ENCODE measurements around the gene TFB2M. TPM values are rescaled to one million over a fixed set of nuclear protein-coding genes. Genes with fewer than 3 reads are reported as not detected.

The TFB2M gene
- total and polyA plus RNA-seq, 2 of the 13 experiments (the other 11 are each of a cell fraction or from before 2014, with no cell fraction given): 15.7 to 31.4 TPM

DNA sequence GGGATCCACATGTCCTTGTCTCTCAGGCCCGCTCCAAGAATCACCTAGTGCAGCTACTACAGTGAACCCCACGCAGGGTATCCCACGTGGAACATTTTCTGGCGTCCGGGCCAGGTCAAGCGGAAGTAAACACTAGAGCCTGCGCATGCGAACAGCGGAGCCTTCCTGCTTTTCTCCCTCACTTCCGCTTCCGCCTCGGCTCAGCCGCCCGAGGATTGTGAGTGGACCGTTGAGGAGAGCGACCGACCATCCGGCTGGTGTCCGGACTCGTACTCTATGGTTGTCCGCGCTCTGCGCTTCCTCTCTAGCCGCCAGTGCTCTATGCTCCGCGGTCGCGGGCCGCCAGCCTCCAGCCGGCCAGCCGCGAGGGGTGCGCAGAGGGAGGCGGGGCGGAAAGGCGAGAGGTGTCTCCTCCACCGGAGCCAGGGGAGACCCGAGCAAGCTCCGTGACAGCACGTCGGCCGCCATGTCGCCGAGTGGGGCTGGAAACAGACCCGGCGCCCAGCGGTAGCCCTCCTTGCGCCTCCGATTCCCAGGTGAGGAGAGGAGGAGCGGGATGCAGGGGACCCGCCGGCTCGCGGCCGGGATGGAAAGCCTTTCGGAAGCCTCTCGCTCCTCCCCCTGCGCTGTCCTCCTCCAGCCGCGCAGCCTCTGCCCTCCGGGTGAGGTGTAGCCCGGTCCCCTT is at the start of gene TFB2M, which contains the start of gene CNST (continued):
- 0 out of 2 replicates have a peak, but pooled peaks have one; percentile 36 for TF ChIP-seq TOE1 (CRISPR knock-in tag; IDR thresholded peaks at IDR 0.05)
- peak; percentile 71 for TF ChIP-seq CREB1 (IDR thresholded peaks at IDR 0.05)
- peak; percentile 92 for TF ChIP-seq CREB1 (CRISPR knock-in tag; IDR thresholded peaks at IDR 0.05)
- TF ChIP-seq HNRNPUL1 (IDR thresholded peaks at IDR 0.05; ENCODE audit: low read depth, low read length): no peak
- no peak for TF ChIP-seq ZNF224 (CRISPR knock-in tag; IDR thresholded peaks at IDR 0.05)
- no peak for TF ChIP-seq TBP (CRISPR knock-in tag; IDR thresholded peaks at IDR 0.05)
- TF ChIP-seq, protein P1, sequence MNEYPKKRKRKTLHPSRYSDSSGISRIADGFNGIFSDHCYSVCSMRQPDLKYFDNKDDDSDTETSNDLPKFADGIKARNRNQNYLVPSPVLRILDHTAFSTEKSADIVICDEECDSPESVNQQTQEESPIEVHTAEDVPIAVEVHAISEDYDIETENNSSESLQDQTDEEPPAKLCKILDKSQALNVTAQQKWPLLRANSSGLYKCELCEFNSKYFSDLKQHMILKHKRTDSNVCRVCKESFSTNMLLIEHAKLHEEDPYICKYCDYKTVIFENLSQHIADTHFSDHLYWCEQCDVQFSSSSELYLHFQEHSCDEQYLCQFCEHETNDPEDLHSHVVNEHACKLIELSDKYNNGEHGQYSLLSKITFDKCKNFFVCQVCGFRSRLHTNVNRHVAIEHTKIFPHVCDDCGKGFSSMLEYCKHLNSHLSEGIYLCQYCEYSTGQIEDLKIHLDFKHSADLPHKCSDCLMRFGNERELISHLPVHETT (CRISPR knock-in tag; conservative IDR thresholded peaks at IDR 0.05): peak; percentile 91
- no peak for TF ChIP-seq ZNF790 (CRISPR knock-in tag; IDR thresholded peaks at IDR 0.05; ENCODE audit: borderline replicate concordance)
- TF ChIP-seq, protein P2, sequence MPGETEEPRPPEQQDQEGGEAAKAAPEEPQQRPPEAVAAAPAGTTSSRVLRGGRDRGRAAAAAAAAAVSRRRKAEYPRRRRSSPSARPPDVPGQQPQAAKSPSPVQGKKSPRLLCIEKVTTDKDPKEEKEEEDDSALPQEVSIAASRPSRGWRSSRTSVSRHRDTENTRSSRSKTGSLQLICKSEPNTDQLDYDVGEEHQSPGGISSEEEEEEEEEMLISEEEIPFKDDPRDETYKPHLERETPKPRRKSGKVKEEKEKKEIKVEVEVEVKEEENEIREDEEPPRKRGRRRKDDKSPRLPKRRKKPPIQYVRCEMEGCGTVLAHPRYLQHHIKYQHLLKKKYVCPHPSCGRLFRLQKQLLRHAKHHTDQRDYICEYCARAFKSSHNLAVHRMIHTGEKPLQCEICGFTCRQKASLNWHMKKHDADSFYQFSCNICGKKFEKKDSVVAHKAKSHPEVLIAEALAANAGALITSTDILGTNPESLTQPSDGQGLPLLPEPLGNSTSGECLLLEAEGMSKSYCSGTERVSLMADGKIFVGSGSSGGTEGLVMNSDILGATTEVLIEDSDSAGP (CRISPR knock-in tag; IDR thresholded peaks at IDR 0.05; ENCODE audit: borderline replicate concordance): peak; percentile 93; the same call in 1 of the 2 replicates
- no peak; the same call in 1 of the 2 replicates for TF ChIP-seq ZNF124 (CRISPR knock-in tag; IDR thresholded peaks at IDR 0.05)
- TF ChIP-seq ZNF782 (CRISPR knock-in tag; IDR thresholded peaks at IDR 0.05; ENCODE audit: borderline replicate concordance): no peak
- TF ChIP-seq ZNF570 (CRISPR knock-in tag; IDR thresholded peaks at IDR 0.05; ENCODE audit: borderline replicate concordance): no peak
- peak; percentile 93 for TF ChIP-seq NFYB (CRISPR knock-in tag; IDR thresholded peaks at IDR 0.05)
- TF ChIP-seq JARID2 (CRISPR knock-in tag; IDR thresholded peaks at IDR 0.05; ENCODE audit: insufficient replicate concordance): peak; percentile 72
- no peak for TF ChIP-seq FIP1L1 (IDR thresholded peaks at IDR 0.05; ENCODE audit: borderline replicate concordance, insufficient read depth, low read depth, low read length)
- TF ChIP-seq, protein P3, sequence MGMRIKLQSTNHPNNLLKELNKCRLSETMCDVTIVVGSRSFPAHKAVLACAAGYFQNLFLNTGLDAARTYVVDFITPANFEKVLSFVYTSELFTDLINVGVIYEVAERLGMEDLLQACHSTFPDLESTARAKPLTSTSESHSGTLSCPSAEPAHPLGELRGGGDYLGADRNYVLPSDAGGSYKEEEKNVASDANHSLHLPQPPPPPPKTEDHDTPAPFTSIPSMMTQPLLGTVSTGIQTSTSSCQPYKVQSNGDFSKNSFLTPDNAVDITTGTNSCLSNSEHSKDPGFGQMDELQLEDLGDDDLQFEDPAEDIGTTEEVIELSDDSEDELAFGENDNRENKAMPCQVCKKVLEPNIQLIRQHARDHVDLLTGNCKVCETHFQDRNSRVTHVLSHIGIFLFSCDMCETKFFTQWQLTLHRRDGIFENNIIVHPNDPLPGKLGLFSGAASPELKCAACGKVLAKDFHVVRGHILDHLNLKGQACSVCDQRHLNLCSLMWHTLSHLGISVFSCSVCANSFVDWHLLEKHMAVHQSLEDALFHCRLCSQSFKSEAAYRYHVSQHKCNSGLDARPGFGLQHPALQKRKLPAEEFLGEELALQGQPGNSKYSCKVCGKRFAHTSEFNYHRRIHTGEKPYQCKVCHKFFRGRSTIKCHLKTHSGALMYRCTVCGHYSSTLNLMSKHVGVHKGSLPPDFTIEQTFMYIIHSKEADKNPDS (CRISPR knock-in tag; IDR thresholded peaks at IDR 0.05): 0 out of 2 replicates have a peak, but pooled peaks have one; percentile 70
- TF ChIP-seq BCL6 (CRISPR knock-in tag; IDR thresholded peaks at IDR 0.05): peak; percentile 61; the same call in 1 of the 2 replicates
- TF ChIP-seq CHCHD3 (CRISPR knock-in tag; IDR thresholded peaks at IDR 0.05): no peak
- TF ChIP-seq ZNF777 (CRISPR knock-in tag; IDR thresholded peaks at IDR 0.05): no peak
- no peak for TF ChIP-seq ZNF572 (CRISPR knock-in tag; IDR thresholded peaks at IDR 0.05)
- TF ChIP-seq, protein P4, sequence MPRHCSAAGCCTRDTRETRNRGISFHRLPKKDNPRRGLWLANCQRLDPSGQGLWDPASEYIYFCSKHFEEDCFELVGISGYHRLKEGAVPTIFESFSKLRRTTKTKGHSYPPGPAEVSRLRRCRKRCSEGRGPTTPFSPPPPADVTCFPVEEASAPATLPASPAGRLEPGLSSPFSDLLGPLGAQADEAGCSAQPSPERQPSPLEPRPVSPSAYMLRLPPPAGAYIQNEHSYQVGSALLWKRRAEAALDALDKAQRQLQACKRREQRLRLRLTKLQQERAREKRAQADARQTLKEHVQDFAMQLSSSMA (CRISPR knock-in tag; IDR thresholded peaks at IDR 0.05): peak; percentile 90
- TF ChIP-seq, protein P5, sequence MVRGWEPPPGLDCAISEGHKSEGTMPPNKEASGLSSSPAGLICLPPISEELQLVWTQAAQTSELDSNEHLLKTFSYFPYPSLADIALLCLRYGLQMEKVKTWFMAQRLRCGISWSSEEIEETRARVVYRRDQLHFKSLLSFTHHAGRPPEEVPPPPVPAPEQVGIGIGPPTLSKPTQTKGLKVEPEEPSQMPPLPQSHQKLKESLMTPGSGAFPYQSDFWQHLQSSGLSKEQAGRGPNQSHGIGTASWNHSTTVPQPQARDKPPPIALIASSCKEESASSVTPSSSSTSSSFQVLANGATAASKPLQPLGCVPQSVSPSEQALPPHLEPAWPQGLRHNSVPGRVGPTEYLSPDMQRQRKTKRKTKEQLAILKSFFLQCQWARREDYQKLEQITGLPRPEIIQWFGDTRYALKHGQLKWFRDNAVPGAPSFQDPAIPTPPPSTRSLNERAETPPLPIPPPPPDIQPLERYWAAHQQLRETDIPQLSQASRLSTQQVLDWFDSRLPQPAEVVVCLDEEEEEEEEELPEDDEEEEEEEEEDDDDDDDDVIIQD (CRISPR knock-in tag; IDR thresholded peaks at IDR 0.05; ENCODE audit: low read depth): 0 out of 2 replicates have a peak, but pooled peaks have one; percentile 66
- TF ChIP-seq NR2C2 (CRISPR knock-in tag; IDR thresholded peaks at IDR 0.05; ENCODE audit: borderline replicate concordance): peak; percentile 98
